Medulla oblongata (tissue), 1 donor: Measurements from ENCODE around the gene SLC4A3.
"Not testable (repeated sequence)": the region's sequence is repeated elsewhere in the genome, so short reads cannot be mapped to it uniquely, and the experiment has no call there.

Experiments
- DNase-seq: peaks from one replicate; pipeline ENCODE4 v3.0.0-alpha.2; 2015; ENCODE audit errors: extremely low spot score

The SLC4A3 gene

GRCh38 chr2:219648963-219649362, 21.5 kb downstream of the SLC4A3 start:
- no peak for DNase-seq

GRCh38 chr2:219650426-219651248, 23.2 kb downstream of the SLC4A3 start:
- no peak for DNase-seq

- not testable (repeated sequence) for DNase-seq
Observed at GRCh38 chr2:219651656-219652055, 24.2 kb downstream of the SLC4A3 start.

- no peak for DNase-seq
Observed at GRCh38 chr2:219656526-219656925, 29.1 kb downstream of the SLC4A3 start.

DNA sequence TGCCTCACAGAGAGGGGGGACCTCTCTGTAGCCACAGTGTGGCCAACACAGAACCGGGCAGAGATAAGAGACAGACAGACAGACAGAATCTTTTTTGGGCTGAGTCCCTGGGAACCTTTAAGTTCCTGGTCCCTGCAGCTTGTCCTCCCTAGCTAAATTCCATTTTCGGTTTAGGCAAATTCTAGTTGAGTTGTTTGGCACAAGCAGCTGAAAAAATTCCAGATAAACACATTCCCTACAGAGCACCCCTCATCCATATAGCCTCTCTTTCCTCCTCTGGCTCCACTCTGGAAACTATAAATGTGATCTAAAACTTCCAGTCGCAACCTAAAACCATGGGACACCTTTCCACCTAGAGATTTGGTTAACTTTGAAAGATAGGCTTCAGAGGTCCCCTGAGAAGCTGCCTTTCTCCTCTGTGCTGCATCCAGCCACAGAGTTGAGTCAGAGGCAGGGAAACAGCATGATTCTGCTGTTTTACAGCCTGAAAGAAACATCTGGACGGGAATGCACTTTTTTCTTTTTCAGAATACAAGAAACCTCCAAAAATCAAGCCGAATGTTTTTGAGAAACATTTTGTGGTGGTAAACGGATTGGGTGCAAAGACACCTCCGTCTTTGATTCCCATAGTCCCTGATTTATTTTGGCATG, 30.9 kb downstream of the SLC4A3 start:
- DNase-seq, result no peak

DNA sequence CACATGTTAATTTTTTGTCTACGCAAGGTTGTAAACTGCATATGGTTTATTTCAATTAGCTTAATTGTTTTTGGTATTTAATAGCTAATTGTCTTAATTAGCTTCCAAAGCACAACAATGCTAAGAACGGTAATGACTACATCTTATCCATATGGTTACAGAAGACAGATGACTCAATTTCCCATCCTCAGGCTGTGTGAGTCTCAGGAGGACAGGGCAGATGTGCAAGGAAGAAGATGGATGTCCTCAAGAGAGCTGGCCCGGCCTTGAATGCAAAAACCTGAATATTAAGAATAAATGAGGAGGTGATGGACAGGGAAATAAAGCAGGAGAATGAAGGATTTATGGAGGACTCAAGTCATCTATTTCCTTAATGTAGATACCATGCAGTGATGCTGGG, 31.4 kb downstream of the SLC4A3 start:
- DNase-seq, result no peak

GRCh38 chr2:219661197-219661954, 33.9 kb downstream of the SLC4A3 start:
- no peak for DNase-seq

- no peak for DNase-seq
Observed at GRCh38 chr2:219661955-219662395, 34.5 kb downstream of the SLC4A3 start.

- DNase-seq, result no peak
Observed at GRCh38 chr2:219662566-219662965, 35.1 kb downstream of the SLC4A3 start.

- DNase-seq, result no peak
Observed at GRCh38 chr2:219663116-219663762, 35.8 kb downstream of the SLC4A3 start.

GRCh38 chr2:219664041-219664440, 36.6 kb downstream of the SLC4A3 start:
- DNase-seq, result no peak

GRCh38 chr2:219664944-219665343, 37.5 kb downstream of the SLC4A3 start:
- no peak for DNase-seq

DNA sequence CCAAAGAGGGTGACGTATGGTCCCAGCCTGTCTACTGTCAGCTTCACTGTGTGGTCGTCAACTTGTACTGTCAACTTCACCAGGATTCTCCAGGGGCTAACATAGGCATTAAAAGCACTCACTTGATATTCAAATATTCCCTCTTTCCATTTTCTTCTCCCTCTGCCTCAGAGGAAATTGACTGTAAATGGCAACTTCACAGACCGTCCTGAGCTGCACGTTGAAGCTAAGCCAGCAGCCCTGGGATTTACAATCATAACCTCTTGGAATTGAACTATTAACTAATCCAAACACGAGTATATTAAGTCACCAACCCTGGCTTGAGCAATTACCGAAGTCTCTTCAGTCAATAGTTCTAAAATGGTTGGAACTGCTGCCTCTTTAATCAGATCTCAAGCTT, 38.5 kb downstream of the SLC4A3 start:
- no peak for DNase-seq

GRCh38 chr2:219668316-219668715, 40.9 kb downstream of the SLC4A3 start:
- no peak for DNase-seq

DNA sequence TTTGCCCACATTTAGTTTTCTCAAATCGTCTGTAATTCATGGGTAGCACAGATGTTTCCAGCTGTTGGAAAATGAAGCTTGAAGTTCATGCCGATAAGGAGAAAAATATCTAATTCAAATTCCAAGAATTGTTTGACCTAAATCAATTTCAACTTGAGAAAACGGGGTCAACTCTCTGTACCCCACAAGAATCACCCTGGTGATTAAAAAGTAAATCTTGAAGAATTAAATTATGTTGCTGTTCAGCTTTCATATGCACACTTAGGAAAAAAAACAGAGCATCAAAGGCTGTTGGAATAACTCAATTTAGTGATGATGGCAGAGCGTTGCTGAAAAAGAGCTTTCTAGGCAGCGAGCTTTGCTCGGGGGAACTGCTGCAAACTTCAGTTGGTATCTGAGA, 43.0 kb downstream of the SLC4A3 start:
- DNase-seq, result no peak

DNA sequence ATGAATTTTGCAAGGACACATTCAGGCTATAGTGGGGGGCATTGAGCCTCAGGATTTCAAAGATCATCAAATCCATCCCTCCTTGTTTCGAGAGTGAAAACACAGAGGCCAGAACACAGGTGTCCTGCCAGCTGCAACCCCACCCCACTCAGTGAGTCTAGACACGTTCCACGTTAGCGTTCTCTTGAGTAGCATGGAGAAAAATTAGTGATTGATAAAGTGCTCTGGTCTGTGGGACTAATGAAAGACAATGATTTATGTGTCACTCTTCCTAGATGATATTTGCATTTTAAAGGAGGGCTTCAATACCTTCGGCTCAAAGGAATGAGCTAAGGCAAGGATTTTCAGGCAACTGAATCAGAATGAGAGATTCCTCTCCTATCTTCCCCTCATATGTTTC, 43.8 kb downstream of the SLC4A3 start:
- DNase-seq, result no peak

GRCh38 chr2:219672406-219672805, 45.0 kb downstream of the SLC4A3 start:
- DNase-seq, result no peak

GRCh38 chr2:219675221-219675620, 47.8 kb downstream of the SLC4A3 start:
- no peak for DNase-seq

GRCh38 chr2:219676586-219676985, 49.2 kb downstream of the SLC4A3 start:
- DNase-seq, result no peak

DNA sequence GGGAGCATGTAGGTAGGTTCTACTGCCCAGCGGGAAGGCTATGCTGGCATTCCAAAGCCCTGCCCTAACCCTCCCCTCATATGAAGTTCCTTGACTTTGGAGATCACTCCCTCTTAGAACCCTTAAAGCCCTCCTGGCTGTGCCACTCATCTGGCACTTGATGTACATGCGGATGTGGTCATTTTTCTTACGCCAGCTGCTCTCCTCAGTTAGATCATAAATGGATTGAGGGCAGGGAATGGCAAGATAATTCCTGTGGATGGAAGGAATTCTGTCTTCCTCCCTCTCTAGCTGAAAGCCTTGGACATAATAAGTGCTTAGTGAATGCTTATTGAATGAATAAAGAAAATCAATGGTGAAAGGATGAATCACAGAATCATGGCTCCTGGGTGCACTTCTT, 51.6 kb downstream of the SLC4A3 start:
- DNase-seq, result no peak

- no peak for DNase-seq
Observed at GRCh38 chr2:219679571-219679970, 52.1 kb downstream of the SLC4A3 start.
